Fibroblast of pulmonary artery (primary cell): ENCODE data around the gene DDA1.

ENCODE experiments used
- DNase-seq: peaks from one replicate; pipeline ENCODE4 v3.0.0-alpha.2; 2010; ENCODE audit warnings: low read depth
- H3K4me3 ChIP-seq: replicated peaks from 2 replicates; pipeline ENCODE4 v1.5.1; 2011; ENCODE audit warnings: low read depth, mild to moderate bottlenecking, control low read depth, low read length, moderate library complexity
- TF ChIP-seq, protein P1 (sequence below): IDR thresholded peaks from 2 replicates; pipeline ENCODE4 v1.5.1; 2011; ENCODE audit warnings: mild to moderate bottlenecking, control low read depth, low read length, inconsistent platforms; ENCODE audit errors: missing control alignments

Gene DDA1

DNA sequence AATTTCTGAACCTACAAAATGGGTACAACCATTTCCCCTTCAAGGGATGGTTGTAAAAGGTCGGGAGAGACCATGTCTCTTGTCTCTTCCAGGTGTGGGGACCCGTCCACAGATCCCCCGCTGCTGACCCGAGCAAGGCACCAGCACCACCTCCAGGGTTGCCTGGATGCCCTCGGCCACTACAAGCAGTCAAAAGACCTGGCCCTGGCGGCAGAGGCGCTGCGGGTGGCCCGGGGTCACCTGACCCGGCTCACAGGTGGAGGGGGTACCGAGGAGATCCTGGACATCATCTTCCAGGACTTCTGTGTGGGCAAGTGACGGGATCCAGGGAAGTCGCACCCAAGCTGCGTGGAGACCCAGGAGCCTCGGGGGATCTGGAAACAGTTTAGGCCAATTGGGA, 32.0 kb downstream of the DDA1 start:
- no peak for DNase-seq
- TF ChIP-seq, protein P1, sequence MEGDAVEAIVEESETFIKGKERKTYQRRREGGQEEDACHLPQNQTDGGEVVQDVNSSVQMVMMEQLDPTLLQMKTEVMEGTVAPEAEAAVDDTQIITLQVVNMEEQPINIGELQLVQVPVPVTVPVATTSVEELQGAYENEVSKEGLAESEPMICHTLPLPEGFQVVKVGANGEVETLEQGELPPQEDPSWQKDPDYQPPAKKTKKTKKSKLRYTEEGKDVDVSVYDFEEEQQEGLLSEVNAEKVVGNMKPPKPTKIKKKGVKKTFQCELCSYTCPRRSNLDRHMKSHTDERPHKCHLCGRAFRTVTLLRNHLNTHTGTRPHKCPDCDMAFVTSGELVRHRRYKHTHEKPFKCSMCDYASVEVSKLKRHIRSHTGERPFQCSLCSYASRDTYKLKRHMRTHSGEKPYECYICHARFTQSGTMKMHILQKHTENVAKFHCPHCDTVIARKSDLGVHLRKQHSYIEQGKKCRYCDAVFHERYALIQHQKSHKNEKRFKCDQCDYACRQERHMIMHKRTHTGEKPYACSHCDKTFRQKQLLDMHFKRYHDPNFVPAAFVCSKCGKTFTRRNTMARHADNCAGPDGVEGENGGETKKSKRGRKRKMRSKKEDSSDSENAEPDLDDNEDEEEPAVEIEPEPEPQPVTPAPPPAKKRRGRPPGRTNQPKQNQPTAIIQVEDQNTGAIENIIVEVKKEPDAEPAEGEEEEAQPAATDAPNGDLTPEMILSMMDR, result no peak
- no peak overlapping the region for H3K4me3 ChIP-seq

DNA sequence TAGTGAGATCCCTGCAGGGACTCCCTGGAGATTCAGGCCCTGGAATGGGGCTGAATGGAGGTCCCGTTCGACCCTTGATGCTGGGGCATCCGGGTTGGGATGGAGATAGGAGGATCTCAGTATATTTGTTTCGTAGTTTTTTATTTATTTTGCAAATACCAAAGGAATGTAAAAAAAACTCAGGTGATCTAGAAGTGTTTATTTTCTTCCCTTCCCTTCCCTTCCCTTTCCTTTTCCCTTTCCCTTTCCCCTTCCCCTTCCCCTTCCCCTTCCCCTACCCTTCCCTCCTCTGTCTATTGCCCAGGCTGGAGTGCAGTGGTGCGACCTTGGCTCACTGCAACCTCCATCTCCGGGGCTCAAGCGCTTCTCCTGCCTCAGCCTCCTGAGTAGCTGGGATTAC, 32.5 kb downstream of the DDA1 start:
- H3K4me3 ChIP-seq, result no peak overlapping the region
- TF ChIP-seq, protein P1, result no peak
- no peak for DNase-seq

DNA sequence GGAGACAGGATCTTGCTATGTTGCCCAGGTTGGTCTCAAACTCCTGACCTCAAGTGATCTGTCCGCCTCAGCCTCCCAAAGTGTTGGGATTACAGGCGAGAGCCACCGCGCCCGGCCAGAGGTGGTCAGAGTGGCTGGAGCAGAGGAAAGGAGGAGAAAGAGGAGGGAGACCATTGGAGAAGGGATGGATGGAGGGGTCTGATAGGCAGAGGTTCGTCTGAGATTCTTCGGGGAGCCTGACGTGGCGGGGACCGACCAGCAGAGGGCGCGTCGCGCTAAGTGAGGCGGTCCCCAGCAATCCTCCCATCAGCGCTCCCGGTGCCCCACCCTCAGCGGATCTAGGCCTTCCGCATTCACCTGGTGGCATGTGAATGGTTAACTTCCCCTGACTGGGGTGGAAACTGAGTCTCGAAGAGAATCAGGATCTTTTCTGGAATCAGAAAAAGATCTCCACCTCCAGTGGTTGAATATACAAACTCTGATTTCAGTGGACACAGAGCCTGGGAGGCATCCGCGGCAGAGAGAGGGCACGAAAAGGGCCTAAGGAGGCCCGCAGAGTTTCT, 36.8 kb downstream of the DDA1 start:
- peak; percentile 63 for DNase-seq
- TF ChIP-seq, protein P1, result peak; percentile 84
- H3K4me3 ChIP-seq, result no peak overlapping the region

DNA sequence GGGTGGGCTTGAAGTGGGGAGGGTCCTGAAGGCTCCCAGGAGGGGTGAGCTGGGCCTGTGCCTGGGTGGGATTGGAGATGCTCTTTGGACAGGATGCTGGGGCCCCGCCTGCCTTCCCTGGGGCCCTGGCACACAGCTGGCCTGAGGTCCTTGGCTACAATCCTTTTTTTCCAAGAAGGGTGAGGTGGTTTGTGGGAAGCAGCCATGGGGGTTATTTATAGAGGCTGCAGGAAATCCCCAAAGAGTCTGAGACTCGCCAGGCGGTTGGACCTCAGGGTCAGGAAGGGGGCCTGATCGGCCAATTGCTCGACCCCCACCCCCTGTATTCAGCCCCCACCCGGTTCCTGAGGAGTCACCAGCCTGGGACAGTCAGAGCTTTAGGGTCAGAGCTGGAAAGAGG, 38.0 kb downstream of the DDA1 start:
- no peak overlapping the region for H3K4me3 ChIP-seq
- peak; percentile 52 for DNase-seq
- TF ChIP-seq, protein P1, result no peak

DNA sequence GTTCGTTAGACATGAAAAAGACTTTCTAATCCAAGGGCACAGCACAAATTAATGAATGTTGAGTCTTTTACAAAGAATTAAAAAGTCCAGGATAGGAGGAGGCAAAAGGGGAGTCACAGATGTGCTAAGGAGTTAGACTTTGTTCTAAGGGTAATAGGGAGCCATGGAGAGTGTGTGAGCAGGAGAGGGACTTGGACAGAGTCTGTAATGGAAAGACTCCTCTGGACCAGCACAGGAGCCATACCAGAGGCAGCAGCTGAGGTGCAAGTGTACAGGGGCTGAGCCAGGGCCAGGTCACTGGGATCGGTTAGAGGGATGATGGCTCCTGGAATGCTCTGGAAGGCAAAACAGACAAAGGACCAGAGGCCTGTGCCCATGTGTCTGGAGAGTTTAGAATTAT, 38.5 kb downstream of the DDA1 start:
- DNase-seq, result no peak
- TF ChIP-seq, protein P1, result no peak
- no peak overlapping the region for H3K4me3 ChIP-seq

DNA sequence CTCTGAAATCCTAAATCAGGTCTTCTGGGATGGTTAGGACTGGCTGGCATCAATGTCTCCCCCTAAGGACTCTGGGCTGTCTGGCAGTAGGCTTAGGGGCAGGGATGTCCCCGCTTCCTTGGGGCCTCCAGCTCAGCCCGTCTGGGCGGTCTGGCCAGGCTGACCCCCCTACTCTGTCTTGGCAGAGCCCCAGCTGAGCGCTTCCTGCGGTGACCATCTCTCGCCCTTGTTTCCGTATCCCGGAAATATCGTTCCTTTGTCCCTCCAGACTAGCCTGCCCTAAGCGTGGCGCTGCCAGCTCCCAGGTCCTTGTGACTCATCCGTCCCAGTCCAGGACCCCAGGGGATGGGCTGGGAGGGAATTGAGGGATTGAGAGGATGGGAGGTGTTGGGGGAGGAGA, 39.3 kb downstream of the DDA1 start:
- no peak overlapping the region for H3K4me3 ChIP-seq
- DNase-seq, result peak; percentile 81
- TF ChIP-seq, protein P1, result no peak

DNA sequence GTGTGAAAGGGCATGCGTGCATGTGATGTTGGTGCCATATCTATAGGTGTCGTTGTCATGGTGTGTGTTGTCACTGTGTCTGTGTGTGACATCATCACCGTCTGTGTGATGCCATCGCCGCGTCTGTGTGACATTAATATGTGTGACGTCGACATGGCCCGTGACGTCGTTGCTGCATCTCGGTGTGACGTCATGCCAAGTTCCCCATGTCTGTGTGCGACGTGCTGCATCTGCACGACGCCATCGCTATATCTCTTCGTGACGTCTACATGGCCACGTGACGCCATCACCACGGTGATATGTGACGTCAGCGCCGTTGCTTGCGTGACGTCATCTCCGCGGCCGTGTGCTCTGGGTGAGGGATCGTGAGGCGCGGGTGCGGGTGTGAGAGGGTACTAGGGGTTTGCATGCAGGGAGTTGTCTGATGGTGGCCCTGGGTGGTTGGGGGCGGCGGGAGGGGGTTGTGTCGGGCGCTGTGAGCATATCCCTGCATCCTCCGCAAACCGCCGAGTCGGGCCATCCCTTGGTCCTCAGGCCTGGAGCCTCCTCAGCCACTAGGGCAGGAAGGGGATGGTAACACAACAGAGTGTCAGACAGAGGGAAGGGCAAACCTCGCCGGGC, 42.6 kb downstream of the DDA1 start:
- DNase-seq, result no peak
- no peak overlapping the region for H3K4me3 ChIP-seq
- TF ChIP-seq, protein P1, result no peak
